Activated CD4-positive, alpha-beta T cell treated with anti-CD3 and anti-CD28 coated beads for 4 hours (primary cell): ENCODE data around the gene SCRT2.
"Not testable (repeated sequence)": the region's sequence is repeated elsewhere in the genome, so short reads cannot be mapped to it uniquely, and the experiment has no call there.

Source experiments
- DNase-seq, 2 donors: peaks; one replicate each; pipeline ENCODE4 v3.0.0-alpha.2; 2020

The SCRT2 gene

DNA sequence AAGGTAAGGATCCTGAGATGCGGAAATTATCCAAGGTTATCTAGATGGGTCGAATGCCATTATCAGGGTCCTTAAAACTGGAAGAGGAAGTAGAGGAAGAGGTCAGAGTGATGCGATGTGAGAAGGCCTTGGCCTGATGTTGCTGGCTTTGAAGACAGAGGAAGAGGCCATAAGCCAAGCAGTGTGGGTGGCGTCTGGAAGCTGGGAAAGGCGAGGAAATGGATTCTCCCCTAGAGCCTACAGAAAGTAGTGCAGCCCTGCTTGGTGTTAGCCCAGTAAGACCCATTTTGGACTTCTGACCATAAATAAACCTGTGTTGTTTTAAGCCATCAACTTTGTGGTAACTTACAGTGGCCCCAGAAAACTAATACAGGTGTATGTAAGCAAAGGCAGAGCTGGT lies 24.6 kb downstream of the SCRT2 start:
- no peak for DNase-seq

DNA sequence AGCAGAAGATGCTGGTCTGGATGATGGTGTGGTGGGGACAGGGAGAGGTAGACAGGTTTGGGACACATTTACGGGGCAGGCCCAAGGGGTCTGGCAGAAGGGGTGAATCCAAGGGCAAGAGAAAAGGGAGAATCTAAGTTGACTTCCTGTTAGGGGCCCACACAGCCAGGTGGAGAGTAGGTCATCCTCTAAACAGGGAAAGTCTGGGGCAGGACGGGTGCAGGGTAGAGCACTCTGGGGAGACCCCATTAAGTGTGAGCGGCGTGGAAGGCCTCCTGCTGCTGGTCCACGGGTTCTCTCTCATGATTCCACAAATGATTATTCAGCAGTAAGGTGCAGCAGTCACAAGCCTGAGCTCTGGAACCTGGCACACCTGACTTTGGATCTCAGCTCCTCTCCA lies 25.3 kb downstream of the SCRT2 start:
- DNase-seq: no peak

DNA sequence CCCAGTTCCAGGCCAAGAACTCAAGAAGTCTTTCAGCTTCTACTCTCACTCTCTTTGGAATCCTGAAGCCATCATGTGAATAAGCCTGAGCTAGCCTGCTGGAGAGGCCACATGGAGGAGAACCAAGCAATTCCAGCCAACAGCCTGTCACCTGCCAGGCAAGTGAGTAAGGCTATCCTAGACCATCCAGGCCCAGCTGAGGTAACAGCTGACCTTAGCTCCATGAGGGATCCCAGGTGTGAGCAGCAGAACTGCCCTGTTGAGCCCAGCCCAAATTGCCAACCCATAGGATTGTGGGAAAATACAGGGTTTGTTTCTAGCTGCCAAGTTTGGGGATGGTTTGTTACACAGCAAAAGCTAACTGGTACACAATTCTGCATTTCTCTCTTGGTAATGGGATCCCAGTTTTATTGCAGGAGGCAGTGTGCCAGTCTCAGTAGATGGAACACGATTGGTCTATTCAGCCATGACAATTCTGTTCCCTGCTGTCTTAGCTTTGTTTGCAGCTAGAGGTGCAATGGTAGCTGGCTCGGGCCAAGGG lies 28.1 kb downstream of the SCRT2 start:
- DNase-seq: no peak

DNA sequence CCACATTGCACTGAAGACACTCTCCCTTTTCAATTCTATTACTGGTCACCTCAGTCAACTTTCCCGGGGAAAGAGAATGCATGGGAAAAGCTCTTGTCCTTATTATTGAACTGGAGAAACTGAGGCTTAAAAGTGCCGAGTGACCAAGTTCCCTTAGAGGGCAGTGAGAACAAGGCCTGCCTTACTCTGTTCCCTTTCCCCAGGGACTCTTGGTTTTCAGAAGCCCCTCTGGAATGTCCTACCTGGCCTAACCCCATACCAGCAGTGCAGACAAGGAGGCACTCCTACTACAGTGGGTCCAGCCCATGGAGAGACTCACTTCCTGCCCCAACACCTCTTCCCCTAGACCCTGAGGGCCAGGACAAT lies 28.8 kb downstream of the SCRT2 start:
- no peak for DNase-seq

DNA sequence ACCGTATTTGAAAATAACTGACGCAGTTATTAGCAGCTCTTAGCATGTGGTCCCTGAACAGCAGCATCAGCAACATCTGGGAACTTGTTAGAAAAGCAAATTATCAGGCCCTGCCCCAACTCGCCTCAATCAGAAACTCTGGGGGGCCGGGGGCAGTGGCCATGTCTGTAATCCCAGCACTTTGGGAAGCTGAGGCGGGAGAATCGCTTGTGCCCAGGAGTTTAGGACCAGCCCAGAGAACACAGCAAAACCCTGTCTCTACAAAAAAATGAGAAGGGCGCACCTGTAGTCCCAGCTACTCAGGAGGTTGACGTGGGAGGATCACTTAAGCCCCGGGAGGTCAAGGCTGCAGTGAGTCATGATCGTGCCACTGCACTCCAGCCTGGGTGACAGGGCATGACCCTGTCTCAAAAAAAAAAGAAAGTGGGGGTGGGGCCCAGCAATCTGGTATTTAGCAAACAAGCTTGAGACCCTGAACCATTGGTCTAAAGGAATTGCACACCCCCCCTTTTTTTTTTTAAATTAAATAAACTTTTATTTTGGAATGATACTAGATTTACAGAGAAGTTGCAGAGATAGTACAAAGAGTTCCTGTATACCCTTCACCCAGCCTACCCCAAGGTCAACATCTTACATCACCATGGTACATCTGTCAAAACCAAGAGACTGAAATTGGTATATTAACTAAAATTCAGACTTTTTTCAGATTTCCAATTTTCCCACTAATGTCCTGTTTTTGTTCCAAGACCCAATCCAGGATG lies 29.3 kb downstream of the SCRT2 start:
- DNase-seq: no peak

DNA sequence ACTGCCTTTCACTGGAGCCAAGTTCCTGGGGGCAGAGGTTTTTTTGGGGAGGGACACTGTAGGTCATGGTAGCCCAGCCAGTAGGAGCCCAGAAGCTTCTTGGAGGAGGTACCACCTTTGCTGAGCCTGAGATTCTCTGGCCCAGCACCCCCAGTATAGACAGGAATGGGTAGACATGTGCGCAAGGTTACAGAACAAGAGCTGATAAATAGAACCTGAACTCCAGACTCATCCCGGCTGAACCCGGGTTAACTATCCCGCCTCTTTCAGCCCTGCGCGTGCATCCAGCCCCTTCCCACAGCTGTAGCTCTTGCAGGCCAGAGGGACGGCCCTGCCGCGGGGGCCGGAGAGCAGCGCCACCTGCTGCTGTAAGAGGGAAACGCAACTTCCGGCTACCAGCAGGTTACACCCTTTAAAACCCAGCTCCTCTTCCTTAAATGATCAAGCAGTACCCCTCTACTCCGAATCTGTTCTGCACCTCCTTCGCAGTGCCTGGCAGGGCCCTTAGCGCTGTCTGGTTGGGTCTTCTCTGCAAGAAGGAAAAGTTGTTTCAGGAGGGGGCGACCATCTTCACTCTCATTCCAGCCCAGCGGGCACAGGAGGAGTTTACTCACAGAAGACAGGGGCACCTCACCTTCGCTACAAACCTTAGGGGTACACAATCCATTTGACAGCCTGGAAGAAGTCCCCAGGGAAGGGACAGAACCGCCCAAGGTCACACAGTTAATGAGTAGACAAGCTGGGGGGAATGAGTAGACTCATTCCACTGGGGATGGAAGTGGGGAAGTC lies 30.1 kb downstream of the SCRT2 start:
- DNase-seq: peak; percentile 40 to 56

DNA sequence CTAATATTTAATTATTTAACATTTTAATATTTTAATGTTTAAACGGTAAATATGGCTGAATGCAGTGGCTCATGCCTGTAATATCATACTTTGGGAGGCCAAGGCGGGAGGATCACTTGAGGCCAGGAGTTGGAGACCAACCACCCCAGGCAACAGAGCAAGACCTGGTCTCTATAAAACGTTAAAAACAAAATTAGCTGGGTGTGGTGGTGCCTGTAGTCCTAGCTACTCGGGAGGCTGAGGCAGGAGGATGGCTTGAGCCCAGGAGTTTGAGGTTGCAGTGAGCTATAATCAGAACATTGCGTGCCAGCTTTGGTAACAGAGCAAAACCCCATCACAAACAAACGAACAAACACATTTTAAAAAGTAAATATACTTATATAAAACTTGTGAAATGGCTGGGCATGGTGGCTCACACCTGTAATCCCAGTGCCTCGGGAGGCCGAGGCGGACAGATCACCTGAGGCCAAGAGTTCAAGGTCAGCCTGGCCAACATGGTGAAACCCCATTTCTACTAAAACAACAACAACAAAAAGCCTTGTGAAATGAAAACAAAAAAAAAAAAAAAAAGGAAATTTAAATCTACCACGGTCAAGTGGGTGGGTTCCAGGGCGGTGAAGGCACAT lies 30.8 kb downstream of the SCRT2 start:
- no peak for DNase-seq

DNA sequence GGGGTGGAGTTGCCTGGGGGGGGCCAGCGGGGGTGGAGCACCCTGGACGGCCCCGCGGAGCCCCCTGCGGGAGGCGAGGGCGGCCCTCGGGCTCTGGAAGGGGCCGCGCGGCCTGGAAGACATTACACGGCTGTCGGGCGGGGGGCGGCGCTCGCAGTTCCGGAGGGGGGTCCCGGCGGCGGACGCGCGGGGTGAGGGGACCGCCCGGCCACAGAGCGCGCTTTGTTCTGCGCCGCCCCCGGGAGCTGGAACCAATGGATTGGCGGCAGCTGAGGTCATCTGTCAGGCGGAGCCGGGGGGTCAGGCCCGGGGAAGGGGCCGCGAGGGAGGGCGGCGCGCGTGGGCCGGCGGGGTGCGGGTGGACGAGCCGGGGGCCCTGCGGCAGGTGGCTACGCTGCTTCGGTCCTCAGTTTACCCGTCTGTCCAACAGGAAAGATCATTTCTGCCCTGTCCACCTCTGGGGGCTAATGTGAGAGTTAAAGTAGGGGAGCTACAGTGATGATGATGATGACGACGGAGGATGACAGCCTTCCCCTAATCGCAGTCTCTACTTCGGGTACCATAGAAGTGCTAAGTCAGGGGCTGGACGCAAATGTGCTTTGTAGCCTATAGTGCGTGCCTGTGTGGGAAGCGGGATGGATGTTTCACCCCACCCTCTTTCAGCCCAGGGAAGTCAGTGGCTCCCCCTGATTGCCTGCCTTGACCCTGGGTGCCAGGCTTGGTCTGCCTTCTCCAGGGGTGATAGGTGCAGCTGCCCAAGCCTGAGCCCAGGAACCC lies 33.0 kb downstream of the SCRT2 start:
- no peak for DNase-seq

DNA sequence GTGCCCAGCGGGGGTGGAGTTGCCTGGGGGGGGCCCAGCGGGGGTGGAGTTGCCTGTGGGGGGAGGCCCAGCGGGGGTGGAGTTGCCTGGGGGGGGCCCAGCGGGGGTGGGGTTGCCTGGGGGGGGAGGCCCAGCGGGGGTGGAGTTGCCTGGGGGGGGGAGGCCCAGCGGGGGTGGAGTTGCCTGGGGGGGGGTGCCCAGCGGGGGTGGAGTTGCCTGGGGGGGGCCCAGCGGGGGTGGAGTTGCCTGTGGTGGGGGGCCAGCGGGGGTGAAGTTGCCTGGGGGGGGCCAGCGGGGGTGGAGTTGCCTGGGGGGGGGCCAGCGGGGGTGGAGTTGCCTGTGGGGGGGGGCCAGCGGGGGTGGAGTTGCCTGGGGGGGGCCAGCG lies 33.6 kb downstream of the SCRT2 start:
- DNase-seq: not testable (repeated sequence)

DNA sequence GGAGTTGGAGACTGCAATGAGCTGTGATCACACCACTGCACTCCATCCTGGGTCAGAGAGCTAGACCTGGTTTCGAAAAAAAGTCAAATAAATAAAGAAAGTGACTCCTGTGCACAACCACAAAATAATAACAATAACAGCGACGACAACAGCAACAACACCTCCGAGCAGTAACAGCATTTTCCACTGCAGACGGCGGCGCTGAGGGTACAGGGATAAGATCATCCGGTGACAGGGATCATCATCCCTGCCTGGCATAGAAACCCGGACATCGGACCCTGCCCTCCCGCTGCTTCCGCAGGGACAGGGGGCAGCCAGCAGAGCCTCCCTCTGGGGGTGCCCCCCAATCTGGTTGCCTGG lies 34.1 kb downstream of the SCRT2 start:
- no peak for DNase-seq

DNA sequence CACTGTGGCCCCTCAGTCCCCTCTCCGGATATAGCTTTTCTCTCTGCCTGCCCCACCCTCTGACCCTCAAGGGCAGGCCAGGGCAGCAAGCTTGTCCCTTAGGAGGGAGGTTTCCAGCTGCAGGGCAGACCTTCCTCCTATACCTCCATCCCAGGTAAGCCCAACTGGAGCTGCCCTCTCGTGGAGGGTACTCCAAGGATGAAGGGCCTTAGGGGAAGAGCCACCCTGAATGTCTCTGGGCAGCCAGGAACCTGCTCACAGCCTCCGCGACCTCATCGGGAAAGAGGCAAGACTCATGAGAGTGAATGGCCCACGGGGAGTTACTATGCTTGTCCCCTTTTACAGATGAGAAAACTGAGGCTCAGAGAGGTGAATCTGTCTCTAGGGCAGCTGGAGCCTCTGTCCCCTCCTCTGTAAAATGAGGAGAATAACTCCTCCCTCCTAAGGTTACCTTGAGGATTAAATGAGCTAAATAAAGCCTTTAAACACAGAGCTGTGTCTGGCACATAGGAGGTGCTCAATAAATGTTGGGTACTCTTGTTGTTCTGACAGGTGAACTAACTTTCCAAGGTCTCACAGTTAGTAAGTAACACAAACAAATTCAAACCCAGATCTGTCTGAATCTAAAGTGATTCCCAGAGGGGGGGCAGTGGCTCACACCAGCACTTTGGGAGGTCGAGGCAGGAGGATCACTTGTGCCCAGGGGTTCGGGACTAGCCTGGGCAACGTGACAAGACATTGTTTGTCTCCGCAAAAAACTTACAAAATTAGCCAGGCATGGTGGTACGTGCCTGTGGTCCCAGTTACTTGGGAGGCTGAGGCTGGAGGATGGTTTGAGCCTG lies 34.7 kb downstream of the SCRT2 start:
- DNase-seq: no peak

DNA sequence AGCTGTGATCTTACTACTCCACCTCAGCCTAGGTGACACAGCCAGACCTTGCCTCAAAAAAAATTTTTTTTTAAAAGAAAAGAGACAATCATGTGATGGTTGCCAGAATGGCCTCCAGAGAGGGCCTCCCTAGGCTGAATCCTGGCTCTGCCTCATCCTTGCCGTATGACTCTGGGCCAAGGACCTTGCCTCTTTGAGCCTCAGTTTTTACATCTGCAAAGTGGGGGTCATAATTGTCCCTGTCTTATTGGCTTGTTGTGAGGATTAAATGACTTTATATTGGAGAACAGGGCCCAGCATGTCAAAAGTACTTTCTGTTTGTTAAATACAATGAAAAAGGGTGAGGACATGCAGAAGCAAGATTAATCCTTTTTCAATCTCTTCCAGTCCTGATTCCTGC lies 37.0 kb downstream of the SCRT2 start:
- no peak for DNase-seq

DNA sequence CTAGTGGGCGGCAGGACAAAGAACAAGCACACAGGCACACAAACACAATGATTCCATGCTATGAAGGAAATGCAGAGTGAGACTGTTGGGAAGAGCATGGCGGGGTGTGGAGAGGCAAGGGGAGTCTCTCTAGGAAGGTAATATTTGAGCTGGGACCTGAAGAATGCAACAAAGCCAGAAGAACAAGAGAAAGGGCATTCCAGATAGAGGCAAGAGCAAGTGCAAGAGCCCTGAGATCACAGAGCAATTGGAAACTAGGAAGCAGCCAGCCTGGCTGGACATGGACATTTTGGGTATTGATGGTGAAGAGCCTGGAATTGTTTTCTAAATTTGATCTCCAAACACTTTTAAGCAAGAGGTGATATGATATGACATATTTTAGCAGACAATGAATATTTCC lies 38.0 kb downstream of the SCRT2 start:
- no peak for DNase-seq

DNA sequence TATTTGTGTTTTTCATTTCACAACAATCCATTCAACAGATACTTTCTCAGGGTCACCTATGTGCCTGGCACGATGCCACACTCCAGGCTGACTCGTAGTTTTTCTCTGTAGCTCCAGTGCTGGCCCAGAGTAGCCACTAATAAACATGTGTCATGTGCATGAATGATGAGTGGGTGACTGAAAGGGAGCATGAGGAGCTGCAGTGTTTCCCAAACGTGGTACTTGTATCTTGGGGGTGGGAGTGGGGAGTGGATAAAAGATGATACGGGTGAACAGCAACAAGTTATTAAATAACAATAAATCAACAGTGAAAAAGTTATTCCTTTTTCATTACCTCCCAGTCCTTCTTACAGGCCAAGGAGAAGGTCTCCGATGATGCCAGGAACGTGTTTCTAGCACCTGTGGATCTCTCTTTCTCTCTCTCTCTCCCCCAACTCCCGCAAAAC lies 39.7 kb downstream of the SCRT2 start:
- no peak for DNase-seq

DNA sequence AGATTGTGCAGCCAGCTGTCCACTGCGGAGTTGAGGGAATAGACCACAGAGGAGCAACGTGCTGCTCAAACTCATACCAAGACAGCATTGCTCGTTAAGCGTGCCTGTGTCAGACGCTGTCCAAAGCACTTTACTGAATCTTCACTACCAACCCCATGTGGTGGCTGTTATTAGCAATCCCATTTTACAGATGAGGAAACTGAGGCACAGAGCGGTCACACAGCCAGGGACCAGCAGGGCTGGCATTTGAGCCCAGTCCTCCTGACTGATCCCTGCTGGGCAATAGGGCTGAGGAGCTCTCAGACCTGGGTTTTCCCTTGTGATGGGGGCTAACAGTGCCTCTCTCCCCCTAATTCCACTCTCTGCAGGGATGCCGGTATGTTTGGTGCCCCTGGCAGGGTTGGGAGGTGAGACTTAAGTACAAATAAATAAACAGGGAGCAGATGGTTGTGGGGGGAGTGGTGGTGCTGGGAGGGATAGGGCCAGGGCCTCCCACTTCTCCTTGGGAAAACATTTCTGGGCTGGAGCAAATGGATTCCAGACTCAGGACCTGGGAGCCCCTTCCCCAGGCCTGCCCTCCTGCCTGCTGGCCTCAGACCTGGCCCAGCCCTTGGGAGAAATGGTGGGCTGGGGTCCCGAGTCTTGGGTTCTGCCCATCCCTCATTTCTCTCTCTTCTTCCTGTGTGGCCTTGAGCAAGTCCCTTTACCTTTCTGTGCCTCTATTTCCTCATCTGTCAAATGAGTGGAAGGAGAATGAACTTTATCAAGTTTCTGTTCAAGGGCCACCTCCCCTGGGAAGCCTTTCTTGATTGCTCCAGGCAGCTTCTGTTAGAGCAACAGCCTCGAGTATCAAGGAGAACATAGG lies 40.3 kb downstream of the SCRT2 start:
- no peak for DNase-seq

DNA sequence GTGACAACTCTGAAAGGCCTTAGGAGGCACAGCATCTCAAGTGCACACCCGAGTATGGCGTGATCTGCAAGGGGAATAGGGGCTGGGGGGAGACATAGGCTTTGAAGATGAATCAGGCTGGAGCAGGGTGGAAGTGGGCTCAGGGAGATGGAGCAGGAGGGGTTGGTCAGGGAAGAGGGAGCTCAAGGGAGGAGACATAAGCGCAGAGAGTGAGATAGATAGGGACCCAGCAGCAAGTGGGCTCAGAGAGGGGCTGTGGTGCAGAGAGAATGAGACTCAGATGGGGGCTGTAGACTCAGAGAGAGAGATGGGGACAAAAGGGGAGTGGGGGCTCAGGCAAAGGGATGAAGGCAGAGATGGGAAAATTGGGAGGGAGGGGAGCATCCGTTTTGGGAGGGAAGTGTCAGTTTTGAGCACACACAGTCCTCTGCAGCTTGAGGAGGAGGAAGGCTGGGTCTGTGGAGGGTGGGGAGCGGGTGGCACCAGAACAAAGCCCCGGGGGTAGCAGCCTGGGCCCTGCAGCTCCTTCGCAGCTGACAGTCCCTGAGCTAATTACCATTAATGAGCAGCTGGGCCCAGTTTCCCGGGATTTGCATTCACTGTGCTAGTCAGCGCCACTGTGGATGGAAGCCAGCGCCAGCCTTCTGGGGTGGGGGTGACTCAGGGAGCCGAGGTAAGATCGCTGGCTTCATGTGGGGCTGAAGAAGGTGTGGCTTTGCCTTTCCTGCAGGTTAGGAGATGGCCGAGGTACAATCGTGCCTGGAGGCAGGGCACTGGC lies 41.3 kb downstream of the SCRT2 start:
- no peak for DNase-seq

DNA sequence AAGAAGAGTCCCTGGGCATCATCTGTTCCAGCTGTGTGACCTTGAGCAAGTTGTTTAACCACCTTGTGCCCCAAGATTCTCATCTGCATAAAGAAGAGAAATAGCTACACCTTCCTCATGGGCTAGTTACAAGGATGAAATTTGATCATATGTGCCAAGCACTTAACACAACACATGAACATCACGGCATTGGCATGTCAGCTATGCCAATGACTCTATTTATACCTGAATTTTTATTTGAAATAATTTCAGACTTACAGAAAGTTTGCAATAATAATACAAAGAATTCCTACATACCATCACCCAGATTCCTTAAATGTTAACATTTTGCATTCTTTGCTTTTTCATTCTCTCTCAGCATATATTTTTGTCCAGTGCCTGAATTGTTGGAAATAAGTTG lies 44.5 kb downstream of the SCRT2 start:
- no peak for DNase-seq

DNA sequence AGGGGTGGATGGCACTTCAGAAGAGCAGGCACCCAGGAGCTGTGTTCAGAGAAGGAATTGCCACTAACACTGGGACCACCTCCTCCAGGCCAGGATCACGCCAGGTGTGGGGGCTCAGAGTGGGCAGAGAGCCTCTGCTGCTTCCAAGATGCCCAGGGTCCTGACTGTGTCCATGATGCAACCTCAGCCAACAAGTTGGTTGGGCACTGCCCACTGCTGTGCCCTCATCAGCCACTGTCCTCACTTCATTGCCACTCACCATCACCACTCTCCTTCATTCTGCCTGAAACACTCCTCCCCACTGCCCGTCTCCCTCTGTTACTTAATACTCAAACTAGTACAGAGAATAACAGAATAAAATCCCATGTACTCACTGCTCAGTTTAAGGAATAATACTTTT lies 49.0 kb downstream of the SCRT2 start:
- no peak for DNase-seq

DNA sequence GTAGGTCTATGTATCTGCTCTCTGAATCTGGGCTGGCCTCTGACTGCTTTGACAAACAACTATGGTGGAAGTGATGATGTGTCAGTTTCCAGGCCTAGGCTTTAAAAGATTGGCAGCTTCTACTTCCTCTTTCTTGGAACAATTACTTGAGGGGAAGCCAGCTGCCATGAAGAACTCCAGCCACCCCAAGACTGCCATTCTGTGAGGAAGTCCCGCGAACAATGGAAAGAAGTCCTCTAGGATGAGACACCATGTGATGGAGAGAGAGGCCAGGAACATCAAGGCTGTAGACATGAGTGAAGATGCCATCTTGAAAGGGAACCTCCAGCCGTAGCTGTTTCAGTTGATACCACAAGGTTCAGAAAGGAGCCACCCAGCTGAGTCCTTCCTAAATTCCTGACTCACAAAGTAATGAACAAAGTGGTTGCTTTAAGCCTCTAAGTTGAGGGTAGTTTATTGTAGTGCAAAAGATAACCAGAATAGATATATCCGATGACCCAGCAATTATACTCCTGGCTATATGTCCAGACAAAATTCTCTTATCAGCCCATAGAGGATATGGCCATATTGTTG lies 50.2 kb downstream of the SCRT2 start:
- DNase-seq: no peak

DNA sequence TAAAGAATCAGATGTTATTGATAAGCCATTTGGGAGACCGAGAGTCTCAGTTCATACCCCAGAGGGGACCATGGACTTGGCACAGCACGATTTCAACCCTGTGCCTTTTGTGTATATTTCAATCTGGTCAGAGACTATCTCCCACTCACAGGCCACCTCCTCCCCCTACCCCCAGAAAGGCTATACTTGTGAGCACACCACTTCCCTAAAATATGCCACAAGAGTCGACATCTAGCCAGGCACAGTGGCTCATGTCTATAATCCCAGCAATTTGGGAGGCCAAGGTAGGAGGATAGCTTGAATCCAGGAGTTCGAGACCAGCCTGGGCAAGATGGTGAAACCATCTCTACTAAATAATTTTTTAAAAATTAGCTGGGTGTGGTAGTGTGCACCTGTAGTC lies 51.9 kb downstream of the SCRT2 start:
- DNase-seq: no peak
